ENCODE measurements around the gene EFCAB6. TPM values are rescaled to one million over a fixed set of nuclear protein-coding genes. Genes with fewer than 3 reads are reported as not detected.

EFCAB6 gene
- total RNA-seq, 2 donors from 2014 or later = 2.2 to 2.5 TPM

GRCh38 chr22:43829904-43830851 is 18.1 kb upstream of the EFCAB6 start:
- TF ChIP-seq, protein P1, sequence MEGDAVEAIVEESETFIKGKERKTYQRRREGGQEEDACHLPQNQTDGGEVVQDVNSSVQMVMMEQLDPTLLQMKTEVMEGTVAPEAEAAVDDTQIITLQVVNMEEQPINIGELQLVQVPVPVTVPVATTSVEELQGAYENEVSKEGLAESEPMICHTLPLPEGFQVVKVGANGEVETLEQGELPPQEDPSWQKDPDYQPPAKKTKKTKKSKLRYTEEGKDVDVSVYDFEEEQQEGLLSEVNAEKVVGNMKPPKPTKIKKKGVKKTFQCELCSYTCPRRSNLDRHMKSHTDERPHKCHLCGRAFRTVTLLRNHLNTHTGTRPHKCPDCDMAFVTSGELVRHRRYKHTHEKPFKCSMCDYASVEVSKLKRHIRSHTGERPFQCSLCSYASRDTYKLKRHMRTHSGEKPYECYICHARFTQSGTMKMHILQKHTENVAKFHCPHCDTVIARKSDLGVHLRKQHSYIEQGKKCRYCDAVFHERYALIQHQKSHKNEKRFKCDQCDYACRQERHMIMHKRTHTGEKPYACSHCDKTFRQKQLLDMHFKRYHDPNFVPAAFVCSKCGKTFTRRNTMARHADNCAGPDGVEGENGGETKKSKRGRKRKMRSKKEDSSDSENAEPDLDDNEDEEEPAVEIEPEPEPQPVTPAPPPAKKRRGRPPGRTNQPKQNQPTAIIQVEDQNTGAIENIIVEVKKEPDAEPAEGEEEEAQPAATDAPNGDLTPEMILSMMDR (IDR thresholded peaks at IDR 0.05) = no peak
- no peaks in the 10 kb centered on the region for H3K36me3 ChIP-seq

GRCh38 chr22:43828998-43829782 is 17.1 kb upstream of the EFCAB6 start:
- no peaks in the 10 kb centered on the region for H3K27me3 ChIP-seq (replicated peaks; ENCODE audit: insufficient read depth)
- H3K9me3 ChIP-seq = no peaks in the 10 kb centered on the region
- DNase-seq (ENCODE audit: low spot score) (no peak), ATAC-seq (ENCODE audit: insufficient number of reproducible peaks, low FRiP score, low read depth) (no peak)
- no peaks in the 10 kb centered on the region for H3K36me3 ChIP-seq
- TF ChIP-seq, protein P1 (IDR thresholded peaks at IDR 0.05) = no peak
- H3K4me3 ChIP-seq = no peak overlapping the region
- H3K27ac ChIP-seq = no peak overlapping the region
- H3K4me1 ChIP-seq (ENCODE audit: control insufficient read depth in 1 of 2, low read depth in 2 of 2) = peaks cover 0 to 12% of the 10 kb centered on the region in 2 donors

More at GRCh38 chr22:43829904-43830851, 18.1 kb upstream of the EFCAB6 start:
- H3K4me3 ChIP-seq = no peak overlapping the region
- ATAC-seq (ENCODE audit: insufficient number of reproducible peaks, low FRiP score, low read depth) (no peak), DNase-seq (ENCODE audit: low spot score) (no peak)
- H3K9me3 ChIP-seq = no peaks in the 10 kb centered on the region
- H3K27me3 ChIP-seq (replicated peaks; ENCODE audit: insufficient read depth) = no peaks in the 10 kb centered on the region
- peaks cover 0 to 12% of the 10 kb centered on the region in 2 donors for H3K4me1 ChIP-seq (ENCODE audit: control insufficient read depth in 1 of 2, low read depth in 2 of 2)
- no peak overlapping the region for H3K27ac ChIP-seq

GRCh38 chr22:43828725-43828997 is 16.6 kb upstream of the EFCAB6 start:
- Histone ChIP-seq H3K9me3 (no peaks in the 10 kb centered on the region), H3K4me1 (ENCODE audit: control insufficient read depth in 1 of 2, low read depth in 2 of 2) (peaks cover 0 to 12% of the 10 kb centered on the region in 2 donors), H3K4me3 (no peak overlapping the region), H3K27me3 (replicated peaks; ENCODE audit: insufficient read depth) (no peaks in the 10 kb centered on the region), H3K36me3 (no peaks in the 10 kb centered on the region), H3K27ac (no peak overlapping the region)
- TF ChIP-seq, protein P1 (IDR thresholded peaks at IDR 0.05) = no peak
- no peak for DNase-seq (ENCODE audit: low spot score)
- ATAC-seq (ENCODE audit: insufficient number of reproducible peaks, low FRiP score, low read depth) = no peak

- DNase-seq (ENCODE audit: low spot score) = no peak
- no peaks in the 10 kb centered on the region for H3K9me3 ChIP-seq
- H3K4me3 ChIP-seq = no peak overlapping the region
- no peaks in the 10 kb centered on the region for H3K27me3 ChIP-seq (replicated peaks; ENCODE audit: insufficient read depth)
- TF ChIP-seq, protein P1 (IDR thresholded peaks at IDR 0.05) = no peak
- H3K36me3 ChIP-seq = no peaks in the 10 kb centered on the region
- peaks cover 0 to 12% of the 10 kb centered on the region in 2 donors for H3K4me1 ChIP-seq (ENCODE audit: control insufficient read depth in 1 of 2, low read depth in 2 of 2)
- no peak overlapping the region for H3K27ac ChIP-seq
- no peak for ATAC-seq (ENCODE audit: insufficient number of reproducible peaks, low FRiP score, low read depth)
Observed at GRCh38 chr22:43827926-43828724, 16.0 kb upstream of the EFCAB6 start.
